Measurements from ENCODE around the gene HSPB6.

DNA sequence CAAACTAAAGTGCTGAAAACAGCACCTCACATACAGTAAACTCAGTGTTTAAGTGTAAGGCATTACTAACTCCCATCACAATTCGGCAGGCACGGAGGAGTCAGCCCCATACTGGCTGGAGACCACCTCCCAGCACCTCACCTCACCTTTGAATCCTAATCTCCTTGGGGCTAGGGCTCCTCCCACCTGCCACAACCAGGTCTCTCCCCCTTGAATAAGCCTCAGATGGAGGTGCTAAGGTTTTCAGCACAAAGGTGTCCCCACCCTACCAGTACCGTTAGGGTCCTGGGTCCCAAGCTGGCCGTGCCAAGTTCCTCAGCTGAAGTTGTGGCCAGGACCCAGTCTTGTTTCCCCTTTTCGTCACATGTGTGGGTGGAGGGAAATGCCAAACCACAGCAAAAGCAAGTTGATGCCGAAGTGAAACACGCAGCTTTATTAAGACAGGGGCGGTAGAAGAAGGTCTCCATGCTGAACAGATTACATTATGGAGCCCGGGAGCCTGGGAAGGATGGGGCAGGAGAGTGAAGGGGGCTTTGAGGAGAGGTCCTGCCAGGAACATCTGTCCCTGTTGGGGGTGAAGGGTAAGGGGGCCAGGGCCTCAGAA, 14.6 kb downstream of the HSPB6 start, which contains the start of gene IGFLR1:
- no peak for TF ChIP-seq SIN3A (IDR thresholded peaks at IDR 0.05; ENCODE audit: borderline replicate concordance, insufficient read depth, low read length)
- TF ChIP-seq, protein P1, sequence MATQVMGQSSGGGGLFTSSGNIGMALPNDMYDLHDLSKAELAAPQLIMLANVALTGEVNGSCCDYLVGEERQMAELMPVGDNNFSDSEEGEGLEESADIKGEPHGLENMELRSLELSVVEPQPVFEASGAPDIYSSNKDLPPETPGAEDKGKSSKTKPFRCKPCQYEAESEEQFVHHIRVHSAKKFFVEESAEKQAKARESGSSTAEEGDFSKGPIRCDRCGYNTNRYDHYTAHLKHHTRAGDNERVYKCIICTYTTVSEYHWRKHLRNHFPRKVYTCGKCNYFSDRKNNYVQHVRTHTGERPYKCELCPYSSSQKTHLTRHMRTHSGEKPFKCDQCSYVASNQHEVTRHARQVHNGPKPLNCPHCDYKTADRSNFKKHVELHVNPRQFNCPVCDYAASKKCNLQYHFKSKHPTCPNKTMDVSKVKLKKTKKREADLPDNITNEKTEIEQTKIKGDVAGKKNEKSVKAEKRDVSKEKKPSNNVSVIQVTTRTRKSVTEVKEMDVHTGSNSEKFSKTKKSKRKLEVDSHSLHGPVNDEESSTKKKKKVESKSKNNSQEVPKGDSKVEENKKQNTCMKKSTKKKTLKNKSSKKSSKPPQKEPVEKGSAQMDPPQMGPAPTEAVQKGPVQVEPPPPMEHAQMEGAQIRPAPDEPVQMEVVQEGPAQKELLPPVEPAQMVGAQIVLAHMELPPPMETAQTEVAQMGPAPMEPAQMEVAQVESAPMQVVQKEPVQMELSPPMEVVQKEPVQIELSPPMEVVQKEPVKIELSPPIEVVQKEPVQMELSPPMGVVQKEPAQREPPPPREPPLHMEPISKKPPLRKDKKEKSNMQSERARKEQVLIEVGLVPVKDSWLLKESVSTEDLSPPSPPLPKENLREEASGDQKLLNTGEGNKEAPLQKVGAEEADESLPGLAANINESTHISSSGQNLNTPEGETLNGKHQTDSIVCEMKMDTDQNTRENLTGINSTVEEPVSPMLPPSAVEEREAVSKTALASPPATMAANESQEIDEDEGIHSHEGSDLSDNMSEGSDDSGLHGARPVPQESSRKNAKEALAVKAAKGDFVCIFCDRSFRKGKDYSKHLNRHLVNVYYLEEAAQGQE (IDR thresholded peaks at IDR 0.05; ENCODE audit: insufficient read depth in 1 of 2, low read depth in 2 of 2, low read length in 2 of 2): no peak
- TF ChIP-seq TAF1 (IDR thresholded peaks at IDR 0.05; ENCODE audit: borderline replicate concordance, insufficient read depth, low read length): no peak
